Kidney epithelial cell (primary cell): ENCODE measurements around the gene NEMF. TPM values are rescaled to one million over a fixed set of nuclear protein-coding genes. Genes with fewer than 3 reads are reported as not detected.

Source experiments
- DNase-seq: peaks from one replicate; pipeline ENCODE4 v3.0.0-alpha.2; 2010; ENCODE audit warnings: low read depth
- H3K27me3 ChIP-seq: 2 replicates; pipeline ENCODE4 v1.6.0; 2011; ENCODE audit warnings: low read length; ENCODE audit not compliant: control insufficient read depth, insufficient read depth
- H3K36me3 ChIP-seq: 2 replicates; pipeline ENCODE4 v1.5.1; 2011; ENCODE audit warnings: low read length; ENCODE audit not compliant: control insufficient read depth, insufficient read depth
- H3K4me3 ChIP-seq: 2 replicates; pipeline ENCODE4 v1.5.1; 2011; ENCODE audit warnings: low read depth, mild to moderate bottlenecking, control low read depth, low read length
- total RNA-seq: library from RNA; depleted of rRNA; stranded (reverse); fragments of >200 nt; gene quantifications from 2 replicates; pipeline ENCODE4 v1.2.3, GENCODE V29; 2015
- TF ChIP-seq, protein P1 (sequence below): IDR thresholded peaks from 2 replicates; pipeline ENCODE4 v1.5.1; 2011; ENCODE audit warnings: mild to moderate bottlenecking, moderate library complexity, low read length, control low read depth, inconsistent platforms; ENCODE audit not compliant: insufficient read depth, poor library complexity, severe bottlenecking

Gene NEMF
- total RNA-seq, 1 donor from 2014 or later = 34.3 TPM

DNA sequence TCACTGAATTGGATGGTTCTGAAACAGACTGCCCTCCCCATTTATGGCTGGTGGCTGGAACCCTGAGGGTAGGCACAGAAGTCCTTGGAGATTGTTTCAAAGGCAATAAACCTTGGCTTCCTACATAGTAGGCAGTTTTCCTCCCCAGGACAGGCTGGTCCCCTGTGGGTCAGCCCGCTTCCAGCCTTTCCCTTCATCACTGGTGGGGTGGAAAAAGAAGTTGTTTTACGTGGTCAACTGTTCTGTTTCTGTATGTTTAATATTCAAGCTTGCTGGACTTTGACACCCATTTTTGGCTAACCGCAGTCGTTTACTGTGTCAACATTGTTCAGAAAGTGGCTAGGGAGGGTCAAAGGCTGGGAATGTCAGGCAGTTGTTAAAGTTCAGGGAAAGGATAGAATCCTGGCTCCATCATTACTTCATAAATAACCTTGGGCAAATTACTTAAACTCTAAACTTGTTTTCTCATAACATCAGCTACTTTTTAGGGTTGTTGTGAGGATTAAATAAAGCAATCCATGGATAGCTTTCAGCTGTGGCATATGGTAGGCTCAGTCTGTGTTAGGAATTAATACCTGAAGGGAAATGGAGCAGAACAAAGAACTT lies 82.3 kb downstream of the NEMF start:
- Histone ChIP-seq H3K27me3 (no peaks in the 10 kb centered on the region), H3K36me3 (no peaks in the 10 kb centered on the region), H3K4me3 (peak overlapping the region; percentile 4)
- TF ChIP-seq, protein P1, sequence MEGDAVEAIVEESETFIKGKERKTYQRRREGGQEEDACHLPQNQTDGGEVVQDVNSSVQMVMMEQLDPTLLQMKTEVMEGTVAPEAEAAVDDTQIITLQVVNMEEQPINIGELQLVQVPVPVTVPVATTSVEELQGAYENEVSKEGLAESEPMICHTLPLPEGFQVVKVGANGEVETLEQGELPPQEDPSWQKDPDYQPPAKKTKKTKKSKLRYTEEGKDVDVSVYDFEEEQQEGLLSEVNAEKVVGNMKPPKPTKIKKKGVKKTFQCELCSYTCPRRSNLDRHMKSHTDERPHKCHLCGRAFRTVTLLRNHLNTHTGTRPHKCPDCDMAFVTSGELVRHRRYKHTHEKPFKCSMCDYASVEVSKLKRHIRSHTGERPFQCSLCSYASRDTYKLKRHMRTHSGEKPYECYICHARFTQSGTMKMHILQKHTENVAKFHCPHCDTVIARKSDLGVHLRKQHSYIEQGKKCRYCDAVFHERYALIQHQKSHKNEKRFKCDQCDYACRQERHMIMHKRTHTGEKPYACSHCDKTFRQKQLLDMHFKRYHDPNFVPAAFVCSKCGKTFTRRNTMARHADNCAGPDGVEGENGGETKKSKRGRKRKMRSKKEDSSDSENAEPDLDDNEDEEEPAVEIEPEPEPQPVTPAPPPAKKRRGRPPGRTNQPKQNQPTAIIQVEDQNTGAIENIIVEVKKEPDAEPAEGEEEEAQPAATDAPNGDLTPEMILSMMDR = no peak
- DNase-seq = peak; percentile 37

DNA sequence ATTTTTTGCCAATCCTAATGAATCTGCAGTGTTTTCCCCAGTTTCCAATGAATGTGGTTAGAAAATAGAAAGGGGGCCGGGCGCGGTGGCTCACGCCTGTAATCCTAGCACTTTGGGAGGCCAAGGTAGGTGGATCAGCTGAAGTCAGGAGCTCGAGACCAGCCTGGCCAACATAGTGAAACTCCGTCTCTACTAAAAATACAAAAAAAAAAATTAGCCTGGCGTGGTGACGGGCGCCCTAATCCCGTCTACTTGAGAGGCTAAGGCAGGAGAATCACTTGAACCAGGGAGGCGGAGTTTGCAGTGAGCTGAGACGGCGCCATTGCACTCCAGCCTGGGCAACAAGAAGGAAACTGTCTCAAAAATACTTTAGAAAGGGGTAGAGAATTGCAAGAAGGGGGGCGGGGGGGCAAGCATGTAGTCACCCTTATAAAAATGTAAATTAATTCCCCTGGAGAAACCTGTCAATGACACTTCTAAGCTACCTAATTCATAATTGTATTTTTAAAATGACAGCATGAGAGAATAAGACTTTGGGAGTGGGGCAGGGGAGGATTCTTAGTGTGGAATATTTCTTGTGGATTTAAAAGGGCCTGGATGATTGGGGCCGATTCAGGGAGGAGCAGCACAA lies 82.9 kb downstream of the NEMF start:
- peak overlapping the region; percentile 63 for H3K4me3 ChIP-seq
- no peak for DNase-seq
- TF ChIP-seq, protein P1 = no peak
- H3K27me3 ChIP-seq = no peaks in the 10 kb centered on the region
- no peaks in the 10 kb centered on the region for H3K36me3 ChIP-seq

DNA sequence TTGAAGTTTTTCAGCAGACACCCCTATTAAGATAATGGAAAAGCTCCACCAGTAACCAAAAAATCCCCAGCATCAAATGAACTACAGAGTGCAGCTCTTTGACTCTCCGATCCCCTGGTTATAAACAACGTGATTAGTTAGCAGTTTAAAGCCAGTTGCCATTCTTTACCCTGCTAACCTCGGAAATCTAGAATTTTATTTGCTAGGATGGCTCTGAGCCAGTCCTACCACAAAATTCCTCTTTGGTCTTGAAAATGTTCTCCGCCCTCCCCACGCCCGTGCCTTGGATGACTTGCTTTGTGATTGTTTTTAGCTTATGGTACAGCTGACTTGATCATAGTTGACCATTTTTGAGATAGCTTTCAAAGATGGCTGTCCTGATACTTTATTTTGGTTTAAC lies 83.4 kb downstream of the NEMF start:
- Histone ChIP-seq H3K36me3 (no peaks in the 10 kb centered on the region), H3K4me3 (peak overlapping the region; percentile 63), H3K27me3 (no peaks in the 10 kb centered on the region)
- DNase-seq = no peak
- TF ChIP-seq, protein P1 = no peak

DNA sequence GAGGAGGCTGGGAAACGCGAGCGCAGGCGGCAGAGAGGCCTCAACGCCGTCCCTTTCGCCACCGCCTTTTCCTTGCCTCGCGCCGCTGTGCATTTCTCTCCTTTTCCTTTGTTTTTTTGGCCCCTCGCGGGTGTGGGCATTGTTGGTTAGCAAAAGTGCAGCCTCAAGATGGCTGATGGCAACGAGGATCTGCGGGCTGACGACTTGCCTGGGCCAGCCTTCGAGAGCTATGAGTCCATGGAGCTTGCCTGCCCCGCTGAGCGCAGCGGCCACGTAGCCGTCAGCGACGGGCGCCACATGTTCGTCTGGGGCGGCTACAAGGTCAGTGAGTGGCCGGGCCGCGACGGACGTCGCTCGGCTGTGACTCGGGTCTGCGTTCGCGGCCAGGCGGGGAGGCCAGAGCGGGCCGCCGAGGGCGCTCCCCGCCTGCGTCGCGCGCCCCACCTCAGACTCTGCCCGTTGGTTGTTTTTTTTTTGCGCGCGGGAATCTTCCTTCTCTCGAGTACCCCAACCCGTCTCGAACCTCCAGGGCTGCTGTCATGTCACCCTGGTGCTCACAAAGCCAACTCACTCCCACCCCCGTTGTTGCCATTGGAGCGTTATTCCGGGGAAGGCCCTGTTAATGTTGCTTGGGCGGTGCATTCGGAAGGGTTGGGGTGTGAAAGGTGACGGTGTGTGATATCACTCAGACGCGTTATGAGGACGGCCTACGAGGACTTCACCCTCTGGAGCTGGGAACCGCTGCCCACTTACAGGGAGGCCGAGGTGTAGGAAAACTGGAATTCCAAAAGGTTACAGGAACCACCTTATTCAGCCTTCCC lies 84.1 kb downstream of the NEMF start:
- TF ChIP-seq, protein P1 = no peak
- no peaks in the 10 kb centered on the region for H3K27me3 ChIP-seq
- peak overlapping the region; percentile 63 for H3K4me3 ChIP-seq
- H3K36me3 ChIP-seq = no peaks in the 10 kb centered on the region
- DNase-seq = no peak

DNA sequence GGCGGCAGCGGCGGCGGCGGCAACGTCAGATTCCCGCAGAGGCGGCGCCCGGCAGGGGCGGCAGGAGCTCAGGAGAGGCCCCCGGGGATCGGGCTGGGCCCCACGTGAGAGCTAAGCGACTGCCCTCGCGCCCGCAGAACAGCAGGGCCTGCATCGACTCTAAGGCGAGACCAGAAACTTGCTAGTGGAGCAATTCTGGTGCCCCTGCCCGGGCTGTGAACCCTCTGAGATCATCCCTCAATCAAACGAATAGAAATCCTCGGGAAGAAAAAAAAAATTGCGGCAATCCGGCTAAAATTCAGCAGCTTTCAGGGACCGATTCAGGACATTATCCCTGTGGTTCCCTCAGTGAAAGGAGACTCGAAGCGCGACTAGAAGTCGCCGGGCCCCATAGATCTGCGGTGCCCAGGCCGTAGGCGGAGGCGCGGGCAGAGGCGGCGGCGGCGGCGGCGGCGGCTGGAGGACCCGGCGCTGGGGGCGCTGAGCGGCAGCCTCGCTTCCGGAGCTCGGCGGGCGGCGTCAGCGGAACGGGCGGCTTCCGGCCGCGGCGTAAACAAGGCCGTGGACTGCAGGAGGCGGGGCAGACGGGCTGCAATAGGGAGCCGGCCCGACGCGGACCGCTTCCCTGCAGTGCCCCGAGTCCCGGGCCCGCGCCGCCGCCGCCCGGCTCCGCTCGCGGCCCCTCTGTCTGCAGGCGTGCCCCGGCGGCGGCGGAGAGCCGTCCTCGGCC lies 84.9 kb downstream of the NEMF start, which contains the start of gene KLHDC2:
KLHDC2 (plus strand) TSS at position 583 of the 730 bp plus-strand sequence. CDS start 316 bp downstream, outside the sequence.
- H3K4me3 ChIP-seq = peak within 1 kb of the TSS; percentile 63
- peak; percentile 58 for DNase-seq
- TF ChIP-seq, protein P1 = no peak

More for the DNA sequence above, 84.9 kb downstream of the NEMF start, which contains the start of gene KLHDC2:
- H3K27me3 ChIP-seq = no peaks in the 10 kb centered on the region
- H3K36me3 ChIP-seq = no peaks in the 10 kb centered on the region
